Measurements from ENCODE around the gene RAB11FIP4.

DNA sequence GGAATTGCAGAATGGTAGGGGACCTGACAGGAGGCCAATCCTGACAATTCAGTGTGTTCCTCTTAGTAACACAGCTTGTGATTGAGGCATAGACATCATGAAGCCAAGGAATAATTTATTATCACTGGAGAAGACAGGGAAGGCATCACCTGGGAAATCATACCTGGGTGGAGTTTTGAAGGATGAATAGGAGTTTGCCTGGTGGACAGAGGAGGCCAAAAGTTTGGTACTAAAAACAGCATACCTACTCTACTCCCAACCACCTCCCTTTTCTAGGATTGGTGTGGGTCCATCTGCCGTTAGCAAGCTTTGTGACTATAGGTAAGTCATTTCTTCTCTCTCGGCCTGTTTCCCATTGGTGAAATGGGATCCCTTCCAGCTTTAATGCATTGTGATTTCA is 88.0 kb downstream of the RAB11FIP4 start:
- TF ChIP-seq, protein P1, sequence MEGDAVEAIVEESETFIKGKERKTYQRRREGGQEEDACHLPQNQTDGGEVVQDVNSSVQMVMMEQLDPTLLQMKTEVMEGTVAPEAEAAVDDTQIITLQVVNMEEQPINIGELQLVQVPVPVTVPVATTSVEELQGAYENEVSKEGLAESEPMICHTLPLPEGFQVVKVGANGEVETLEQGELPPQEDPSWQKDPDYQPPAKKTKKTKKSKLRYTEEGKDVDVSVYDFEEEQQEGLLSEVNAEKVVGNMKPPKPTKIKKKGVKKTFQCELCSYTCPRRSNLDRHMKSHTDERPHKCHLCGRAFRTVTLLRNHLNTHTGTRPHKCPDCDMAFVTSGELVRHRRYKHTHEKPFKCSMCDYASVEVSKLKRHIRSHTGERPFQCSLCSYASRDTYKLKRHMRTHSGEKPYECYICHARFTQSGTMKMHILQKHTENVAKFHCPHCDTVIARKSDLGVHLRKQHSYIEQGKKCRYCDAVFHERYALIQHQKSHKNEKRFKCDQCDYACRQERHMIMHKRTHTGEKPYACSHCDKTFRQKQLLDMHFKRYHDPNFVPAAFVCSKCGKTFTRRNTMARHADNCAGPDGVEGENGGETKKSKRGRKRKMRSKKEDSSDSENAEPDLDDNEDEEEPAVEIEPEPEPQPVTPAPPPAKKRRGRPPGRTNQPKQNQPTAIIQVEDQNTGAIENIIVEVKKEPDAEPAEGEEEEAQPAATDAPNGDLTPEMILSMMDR (IDR thresholded peaks at IDR 0.05 in 2 of 3, conservative IDR thresholded peaks at IDR 0.05 in 1 of 3; ENCODE audit: borderline replicate concordance in 1 of 3, insufficient read depth in 1 of 3, low read depth in 2 of 3, low read length in 2 of 3): no peak
- TF ChIP-seq POLR2A (IDR thresholded peaks at IDR 0.05; ENCODE audit: borderline replicate concordance, extremely low read depth, insufficient read depth, insufficient read length) (no peak), JUND (IDR thresholded peaks at IDR 0.05) (no peak), YY1 (IDR thresholded peaks at IDR 0.05; ENCODE audit: extremely low read depth, insufficient replicate concordance, low read depth, low read length) (no peak), FOSL1 (IDR thresholded peaks at IDR 0.05; ENCODE audit: low read depth) (no peak), SP1 (IDR thresholded peaks at IDR 0.05; ENCODE audit: low read depth) (no peak), EZH2 (IDR thresholded peaks at IDR 0.05) (no peak), EZH2phosphoT487 (IDR thresholded peaks at IDR 0.05; ENCODE audit: borderline replicate concordance) (no peak), EGR1 (IDR thresholded peaks at IDR 0.05; ENCODE audit: low read depth) (no peak), TCF7L2 (IDR thresholded peaks at IDR 0.05; ENCODE audit: borderline replicate concordance, extremely low read depth, insufficient read depth, insufficient read length) (no peak), POLR2AphosphoS5 (IDR thresholded peaks at IDR 0.05; ENCODE audit: low read depth, low read length) (no peak)
- TF ChIP-seq, protein P2, sequence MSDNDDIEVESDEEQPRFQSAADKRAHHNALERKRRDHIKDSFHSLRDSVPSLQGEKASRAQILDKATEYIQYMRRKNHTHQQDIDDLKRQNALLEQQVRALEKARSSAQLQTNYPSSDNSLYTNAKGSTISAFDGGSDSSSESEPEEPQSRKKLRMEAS (IDR thresholded peaks at IDR 0.05): no peak

All from HCT116 (cell line).